ENCODE measurements around the gene C17orf114.
"Not testable (repeated sequence)": the region's sequence is repeated elsewhere in the genome, so short reads cannot be mapped to it uniquely, and the experiment has no call there.

The C17orf114 gene

DNA sequence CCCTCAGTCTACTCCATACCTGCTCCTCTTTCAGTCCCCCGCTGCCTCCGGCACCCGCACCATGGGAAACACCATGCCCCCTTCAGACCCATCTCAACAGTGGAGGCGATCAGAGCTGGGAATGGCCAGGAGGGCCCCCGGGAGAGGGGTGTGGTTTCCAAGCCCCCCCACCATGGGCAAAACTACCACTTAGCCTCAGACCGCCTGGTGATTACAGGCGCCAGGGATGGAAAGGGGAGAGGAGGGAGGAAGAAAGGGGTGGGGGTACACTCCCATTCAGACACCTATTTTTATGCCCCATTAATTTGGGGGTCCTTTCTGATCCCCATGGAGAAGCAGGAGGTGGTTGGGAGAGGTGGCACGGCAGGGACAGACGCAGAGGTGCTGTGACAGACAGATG, at the start of gene C17orf114:
Gene C17orf114, minus strand, starts transcription at position 101 of the 400 bp plus-strand sequence.
- no peak for DNase-seq (ENCODE audit: low spot score)

DNA sequence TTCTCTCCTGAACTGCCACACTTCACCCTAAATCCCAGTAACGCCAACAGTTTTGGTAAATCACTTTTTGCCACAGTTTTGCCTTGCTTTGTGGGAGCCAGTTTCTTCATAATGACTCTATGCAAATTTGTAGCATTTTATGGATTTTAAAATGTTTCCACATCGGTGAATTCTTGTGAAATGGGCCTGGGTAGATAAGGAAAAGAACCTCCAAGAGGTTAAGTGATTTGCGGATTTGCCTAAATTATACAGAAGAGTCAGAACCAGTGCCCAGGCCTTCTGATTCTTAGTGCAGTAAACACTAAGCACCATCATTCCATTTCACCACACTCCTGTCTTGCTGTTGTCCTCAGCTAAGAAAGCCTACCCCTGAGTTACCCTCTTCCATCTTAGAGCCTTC, 49.0 kb upstream of the C17orf114 start:
- DNase-seq (ENCODE audit: low spot score), result no peak

DNA sequence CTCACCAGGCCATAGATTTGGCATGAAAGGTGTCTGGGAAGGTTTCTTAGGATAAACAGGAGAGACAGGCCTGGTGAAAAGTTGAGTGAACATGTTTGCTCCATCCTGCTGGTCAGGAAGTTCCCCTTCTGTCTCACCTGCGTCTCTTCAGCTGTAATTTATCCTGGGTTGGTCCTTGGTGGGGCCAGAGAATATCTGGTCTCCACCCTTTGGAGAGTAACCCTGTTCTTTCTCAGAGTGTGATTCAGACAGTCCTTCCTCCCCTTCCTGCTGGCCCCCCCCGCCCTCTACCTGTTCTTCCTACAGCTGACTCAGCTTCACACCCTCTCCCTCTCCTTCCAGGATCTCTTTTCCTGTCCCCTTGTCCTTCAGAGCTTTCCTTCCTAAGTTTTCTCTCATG, 48.1 kb upstream of the C17orf114 start:
- DNase-seq (ENCODE audit: low spot score), result no peak

DNA sequence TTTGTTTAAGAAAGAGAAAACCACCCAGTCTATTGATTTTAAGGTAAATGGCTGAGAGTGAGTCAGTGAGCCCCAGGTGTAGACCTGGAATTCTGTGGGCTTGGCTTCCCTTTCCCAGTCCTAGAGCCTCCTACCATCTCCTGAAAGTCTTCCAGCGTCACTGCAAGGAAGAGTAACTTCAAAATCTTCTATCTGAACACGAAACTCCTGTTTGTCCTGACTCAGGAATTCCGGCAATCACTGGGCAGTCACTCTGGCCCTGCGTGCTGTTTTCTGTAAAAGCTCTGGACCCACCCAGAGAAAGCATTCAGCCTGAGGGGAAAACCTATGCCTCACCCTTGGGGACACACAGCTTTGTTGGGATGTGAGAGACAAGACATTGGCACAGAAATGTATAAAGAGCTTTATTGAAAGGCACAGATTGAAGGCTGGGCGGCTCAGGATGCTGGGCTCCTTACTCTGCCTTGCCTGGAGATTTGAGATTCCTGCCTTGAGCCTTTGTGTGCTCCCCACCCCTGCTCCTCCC, 46.9 kb upstream of the C17orf114 start:
- DNase-seq (ENCODE audit: low spot score), result no peak

DNA sequence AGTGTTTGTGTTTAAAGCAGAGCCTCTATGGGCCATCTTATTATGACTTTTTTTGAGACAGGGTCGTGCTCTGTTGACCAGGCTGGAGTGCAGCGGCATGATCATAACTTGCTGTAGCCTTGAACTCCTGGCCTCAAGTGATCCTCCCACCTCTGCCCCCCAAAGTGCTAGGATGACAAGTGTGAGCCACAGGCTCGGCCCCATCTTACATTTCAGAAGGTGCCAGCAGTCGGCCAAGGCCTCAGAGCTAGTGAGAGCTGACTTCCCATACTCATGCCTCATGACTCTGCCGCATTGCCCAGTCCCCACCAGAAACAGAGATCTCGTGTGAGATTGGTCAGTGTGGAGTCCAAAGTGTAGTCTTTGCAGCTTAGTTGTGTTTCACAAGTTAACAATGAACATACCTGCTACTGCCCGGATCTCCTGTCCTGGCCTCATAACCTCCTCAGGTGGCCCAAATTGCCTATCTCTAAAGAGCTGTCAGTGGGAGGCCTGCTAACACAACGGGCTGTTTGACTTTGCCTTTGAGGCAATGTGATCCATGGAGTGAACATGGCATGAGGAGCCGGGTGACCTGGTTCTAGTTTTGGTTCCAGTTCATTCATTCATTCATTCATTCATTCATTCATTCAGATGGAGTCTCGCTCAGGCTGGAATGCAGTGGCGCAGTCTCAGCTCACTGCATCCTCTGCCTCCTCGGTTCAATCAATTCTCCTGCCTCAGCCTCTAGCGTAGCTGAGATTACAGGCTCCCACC, 44.7 kb upstream of the C17orf114 start:
- no peak for DNase-seq (ENCODE audit: low spot score)

DNA sequence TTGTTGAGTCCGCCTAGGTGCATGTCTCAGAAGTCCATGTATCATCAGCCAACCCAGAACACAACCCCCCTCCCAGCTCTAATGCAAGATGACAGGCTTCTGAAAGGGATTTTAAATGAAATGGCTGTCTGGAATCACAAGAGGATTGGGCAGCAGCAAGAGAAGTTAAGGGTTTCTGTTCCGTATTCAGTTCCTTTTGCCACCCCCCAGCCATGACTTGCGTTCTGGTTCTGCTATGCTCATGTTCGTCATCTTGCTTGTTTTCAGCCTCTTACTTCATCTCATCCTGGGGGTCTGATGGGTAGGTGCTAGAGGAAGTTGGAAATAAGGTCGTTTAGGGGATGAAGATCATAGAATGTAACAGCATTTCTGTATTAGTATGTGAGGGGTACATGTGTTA, 43.0 kb upstream of the C17orf114 start:
- DNase-seq (ENCODE audit: low spot score), result no peak

DNA sequence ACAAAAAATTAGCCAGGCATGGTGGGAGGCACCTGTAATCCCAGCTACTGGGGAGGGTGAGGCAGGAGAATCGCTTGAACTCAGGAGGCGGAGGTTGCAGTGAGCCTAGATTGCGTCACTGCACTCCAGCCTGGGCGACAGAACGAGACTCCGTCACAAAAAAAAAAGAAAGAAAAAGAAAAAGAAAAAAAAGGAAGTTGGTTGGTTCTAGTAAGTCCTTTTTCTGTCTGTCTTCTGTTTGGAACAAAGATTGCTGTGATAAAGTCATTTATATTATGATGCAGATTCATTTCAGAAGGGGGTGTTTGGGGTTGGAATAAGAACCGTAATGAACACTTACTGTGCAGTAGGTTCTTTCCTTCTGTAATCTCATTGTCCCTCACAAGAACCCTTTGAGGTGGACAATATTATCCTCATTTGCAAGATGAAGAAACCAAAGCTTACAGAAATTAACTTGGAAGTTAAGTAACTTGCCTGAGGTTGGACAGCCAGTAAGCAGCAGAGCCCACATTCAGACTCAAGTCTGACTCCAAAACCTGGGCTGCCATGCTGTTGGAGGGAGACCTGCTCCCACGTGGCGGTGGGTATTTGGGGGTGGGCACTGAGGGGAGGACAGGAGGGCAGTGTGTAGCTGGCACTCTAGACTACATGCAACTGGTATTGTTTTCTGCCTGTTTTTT, 41.3 kb upstream of the C17orf114 start:
- no peak for DNase-seq (ENCODE audit: low spot score)

DNA sequence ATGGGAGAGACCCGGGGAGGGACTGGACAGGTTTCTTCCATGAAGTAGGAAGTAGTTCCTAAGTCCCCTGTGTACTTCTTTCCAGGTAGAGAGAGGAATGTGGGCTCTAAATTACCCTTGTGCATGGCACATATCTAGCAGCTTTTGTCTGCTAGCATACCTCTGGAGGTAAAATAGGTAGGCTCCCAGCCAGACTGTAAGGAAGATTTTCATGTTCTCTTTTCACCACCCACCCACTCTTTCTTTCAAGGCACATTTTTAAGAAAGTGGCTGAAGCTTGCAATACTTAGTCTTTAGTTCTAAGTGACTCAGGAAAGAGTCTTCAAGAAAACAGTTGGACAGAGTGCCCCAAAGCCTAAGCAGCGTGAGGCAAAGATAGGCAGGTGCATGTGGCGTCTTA, 40.2 kb upstream of the C17orf114 start:
- DNase-seq (ENCODE audit: low spot score), result no peak

DNA sequence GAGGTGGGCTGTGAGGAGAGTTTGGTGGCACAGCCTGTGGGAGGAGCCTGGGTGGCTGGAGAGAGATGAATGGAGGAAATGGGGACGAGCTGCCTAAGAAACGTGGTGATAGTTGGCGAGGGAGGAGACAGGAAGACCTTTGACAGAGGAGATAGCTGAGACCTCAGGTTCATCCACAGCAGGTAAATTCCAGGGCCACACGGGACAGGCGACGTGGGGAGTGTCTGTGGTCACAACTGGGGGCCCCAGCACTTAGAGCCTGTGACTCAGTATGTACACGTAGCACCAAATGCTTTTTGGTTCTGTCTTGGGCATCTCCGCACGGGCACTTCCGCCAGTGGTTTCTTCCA, 38.7 kb upstream of the C17orf114 start:
- no peak for DNase-seq (ENCODE audit: low spot score)

DNA sequence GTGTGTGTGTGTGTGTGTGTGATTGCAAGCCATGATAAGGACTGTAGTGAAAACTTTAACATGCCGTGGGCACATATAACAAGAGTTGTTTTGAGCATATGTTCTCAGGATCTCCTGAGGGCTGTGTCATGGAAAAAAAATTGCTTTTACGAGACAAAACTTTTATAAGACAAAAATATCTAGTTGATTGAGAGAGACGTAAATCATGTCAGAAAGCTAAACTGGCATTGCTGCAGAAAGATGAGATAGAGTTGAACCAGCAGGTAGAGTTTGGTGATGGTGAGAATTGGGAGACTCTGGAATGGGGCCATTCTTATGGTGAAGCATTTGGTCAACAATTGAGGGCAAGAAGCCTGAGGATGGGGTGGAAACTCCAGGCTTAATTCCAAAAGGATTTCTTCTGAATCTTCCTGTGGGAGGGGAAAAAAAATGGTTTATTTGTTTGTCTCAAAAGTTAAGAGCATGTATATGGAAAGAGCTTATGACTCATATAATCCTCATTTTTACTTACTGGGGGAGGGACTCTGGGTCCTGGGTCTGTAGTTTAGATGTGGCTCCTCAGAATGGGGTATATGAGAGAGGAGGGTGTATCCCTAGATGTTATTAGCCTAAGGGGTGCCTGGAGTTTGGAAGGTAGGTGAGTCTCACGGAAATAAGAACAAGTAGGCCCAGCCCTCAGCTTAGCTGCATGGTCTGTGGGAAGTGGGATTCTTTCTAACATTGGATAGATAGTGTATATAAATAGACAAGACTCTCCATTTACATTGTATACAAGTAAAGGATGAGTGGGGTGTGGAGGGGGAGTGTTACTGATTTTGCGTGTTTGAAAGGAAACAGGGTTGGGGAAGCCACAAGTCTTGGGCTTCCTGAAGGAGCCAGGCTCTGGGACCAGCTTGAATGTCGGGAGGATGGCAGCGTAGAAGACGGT, 38.1 kb upstream of the C17orf114 start:
- DNase-seq (ENCODE audit: low spot score), result no peak

DNA sequence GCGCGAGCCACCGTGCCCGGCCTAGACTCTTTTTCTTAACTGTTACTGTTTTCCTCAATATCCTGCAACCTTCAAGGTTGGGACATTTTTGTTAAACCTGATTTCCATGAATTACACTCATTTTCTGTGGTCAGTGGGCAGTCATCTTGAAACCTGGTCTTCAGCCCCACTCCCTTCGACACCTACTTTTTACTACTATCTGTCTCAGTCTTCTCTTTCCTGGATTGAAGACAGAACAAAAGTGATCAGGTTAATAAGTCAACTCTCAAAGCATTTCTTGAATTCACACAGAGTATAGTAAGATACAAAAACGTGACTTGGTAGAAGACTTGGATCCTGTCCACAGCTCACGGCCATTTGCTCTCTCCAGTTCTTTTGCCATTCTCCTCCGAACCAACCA, 37.1 kb upstream of the C17orf114 start:
- DNase-seq (ENCODE audit: low spot score), result no peak

DNA sequence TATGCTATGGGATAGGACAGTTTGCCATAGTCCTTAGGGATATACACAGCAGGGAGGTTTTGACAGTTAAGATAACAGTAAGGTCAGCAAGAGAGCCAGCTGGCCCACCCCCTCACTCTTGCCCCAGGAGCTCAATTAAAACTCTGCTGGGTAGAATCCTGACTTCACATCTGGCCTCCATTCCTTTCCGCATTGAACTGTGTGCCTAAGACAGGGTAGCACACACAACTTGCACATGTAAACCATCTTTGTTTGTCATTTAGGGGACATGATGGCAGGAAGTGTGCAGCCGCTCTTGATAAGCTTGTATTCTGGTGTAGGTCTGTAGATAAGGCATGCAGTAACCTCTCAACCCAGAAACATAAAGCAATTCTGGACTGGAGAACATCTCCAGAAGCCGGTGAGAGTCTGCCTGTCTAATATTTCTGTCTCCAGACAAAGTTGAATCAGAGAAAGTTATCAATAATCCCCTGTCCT, 36.2 kb upstream of the C17orf114 start:
- DNase-seq (ENCODE audit: low spot score), result no peak

DNA sequence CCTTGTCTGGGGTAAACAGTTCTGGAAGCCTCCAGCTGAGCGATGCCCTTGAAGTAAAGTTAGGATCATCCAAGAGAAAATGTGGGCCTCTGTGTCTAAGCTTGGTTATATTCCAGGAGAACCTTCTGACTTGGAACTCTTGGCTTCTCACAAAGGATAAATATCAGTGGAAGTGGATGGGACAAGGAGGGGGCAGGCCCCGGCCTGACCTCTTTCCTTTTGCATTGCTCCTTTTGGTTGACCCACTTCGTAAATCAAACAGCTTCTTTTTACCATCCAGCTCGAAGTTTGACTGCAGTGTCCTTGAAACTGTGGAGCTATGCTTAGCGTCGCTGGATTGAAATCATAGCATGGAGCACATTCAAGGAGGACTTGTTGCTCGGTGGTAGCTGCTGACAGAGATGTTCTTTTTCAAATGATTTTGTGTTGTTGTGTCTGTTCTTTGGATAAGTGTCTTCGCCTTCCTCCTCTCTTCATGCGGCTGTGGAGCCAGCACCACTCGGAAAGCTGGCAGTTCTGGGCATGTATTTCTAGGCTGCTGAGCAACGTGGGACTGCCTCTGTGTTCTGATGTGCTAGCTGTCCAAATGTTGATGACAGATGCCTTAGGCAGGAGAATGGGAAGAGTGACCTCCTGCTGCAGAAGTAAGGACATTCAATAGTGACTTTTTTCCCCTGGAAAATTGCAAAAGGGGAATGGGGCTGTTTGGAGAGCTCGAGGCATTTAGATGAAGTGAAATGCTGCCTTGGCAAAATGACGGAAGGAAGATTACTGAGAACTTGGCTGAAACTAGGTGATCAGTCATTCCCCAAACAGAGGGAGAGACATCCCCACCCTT, 35.6 kb upstream of the C17orf114 start:
- DNase-seq (ENCODE audit: low spot score), result no peak

DNA sequence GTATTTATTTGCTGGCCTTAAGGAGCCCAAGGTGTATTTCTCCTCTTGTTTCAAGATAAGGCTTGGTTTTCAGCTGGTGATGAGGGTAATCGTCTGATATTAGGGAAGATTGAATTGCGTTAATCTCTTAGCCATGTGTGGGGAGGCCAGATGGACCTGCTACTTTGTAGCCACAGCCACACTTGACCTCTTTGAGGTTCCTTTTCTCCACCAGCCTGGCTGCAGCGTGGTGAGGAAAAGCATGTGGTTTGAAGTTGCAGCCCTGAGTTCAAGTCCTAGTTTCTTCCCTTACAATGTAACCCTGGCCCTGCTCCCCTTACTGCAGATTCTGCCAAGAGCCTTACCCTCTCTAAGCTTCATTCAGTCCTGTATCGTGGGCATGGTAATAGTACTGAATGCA, 34.1 kb upstream of the C17orf114 start:
- DNase-seq (ENCODE audit: low spot score), result no peak

DNA sequence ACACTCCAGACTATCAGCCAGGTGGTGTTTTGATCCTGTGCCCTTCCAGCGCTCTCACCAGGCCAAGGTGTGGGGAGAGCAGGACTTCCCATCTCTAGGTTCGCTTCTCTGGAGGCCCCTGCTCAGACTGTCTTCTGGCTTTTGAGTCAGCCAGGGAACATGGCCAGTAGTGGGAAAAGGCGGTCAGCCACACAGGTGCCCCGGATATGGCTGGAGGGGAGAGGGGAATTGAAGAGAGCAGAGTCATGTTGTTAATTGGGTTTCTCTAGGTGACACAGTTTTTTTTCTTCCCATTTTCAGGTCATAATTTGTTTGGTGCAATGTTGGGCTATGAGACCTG, 32.5 kb upstream of the C17orf114 start:
- DNase-seq (ENCODE audit: low spot score), result no peak

DNA sequence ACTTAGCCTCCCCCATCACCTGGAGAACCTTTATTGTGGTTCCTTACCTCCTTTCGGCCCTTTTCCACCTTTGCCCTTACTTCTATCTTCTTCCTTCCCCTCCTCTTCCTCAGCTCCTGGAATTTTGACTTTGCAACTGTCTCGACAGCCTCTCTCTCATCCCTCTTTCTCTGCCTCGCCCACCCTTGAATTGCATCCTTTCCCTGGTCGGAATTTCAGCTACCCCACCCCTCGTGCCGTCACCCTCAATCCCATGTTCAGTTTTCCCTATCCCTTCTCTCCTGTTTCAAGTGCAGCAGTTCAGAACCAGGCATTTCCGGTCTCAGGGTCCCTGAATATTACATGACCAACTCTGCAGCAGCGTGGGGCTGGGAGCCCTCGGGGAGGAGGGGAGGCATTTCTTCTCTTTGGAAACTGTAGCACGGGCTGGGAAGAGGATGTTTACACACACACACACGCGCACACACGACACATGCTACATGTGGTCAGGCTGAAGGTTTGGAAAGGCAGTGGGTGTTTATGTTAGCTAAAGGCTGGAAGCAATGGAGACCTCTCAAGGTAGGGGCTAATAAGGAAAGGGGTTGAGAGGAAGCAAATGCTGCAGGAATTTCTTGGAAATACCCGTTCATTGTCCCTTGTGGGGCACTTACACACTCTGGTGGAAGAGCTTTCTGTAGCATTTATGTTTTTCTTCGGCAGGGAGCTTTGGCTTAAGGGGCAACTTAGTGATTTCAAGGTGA, 32.0 kb upstream of the C17orf114 start:
- DNase-seq (ENCODE audit: low spot score), result no peak

DNA sequence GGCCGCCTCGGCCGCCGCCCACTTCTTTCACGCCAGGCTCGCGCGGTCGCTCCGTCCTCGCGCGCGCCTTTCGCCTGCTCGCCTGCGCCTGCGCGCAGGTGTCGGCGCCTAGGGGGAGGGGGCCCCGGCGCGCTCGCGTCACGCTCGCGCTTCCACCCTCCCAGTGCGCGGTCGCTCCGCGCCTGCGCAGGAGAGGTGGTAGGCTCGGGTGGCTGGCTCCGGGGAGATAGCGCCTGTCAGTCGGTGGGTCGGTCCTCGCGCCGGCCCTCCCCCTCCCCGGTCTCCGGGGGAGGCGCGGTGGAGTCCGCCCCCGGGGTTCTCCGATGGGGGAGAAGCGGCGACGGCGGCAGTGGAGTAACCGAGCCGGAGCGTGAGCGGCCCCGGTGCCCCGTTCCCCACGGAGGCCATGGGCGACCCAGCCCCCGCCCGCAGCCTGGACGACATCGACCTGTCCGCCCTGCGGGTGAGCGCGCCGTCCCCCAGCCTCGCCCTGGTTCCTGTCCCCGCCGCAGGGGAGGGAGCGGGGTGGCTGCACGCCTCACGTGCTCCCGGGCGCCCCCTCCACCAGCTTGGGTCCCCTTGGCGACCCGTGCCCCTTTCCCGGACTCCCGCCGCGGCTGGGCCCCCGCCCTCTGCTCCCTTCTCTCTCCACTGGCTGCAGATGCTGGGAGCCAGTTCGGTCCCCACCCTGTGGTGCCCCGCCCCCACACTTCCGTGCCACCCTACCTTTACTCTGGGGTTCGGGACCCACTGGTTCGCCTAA, 31.2 kb upstream of the C17orf114 start, which contains the start of gene MINK1:
Gene MINK1, plus strand, starts transcription at position 163 of the 763 bp plus-strand sequence. Its CDS starts 244 bp downstream, at position 407.
- DNase-seq (ENCODE audit: low spot score), result peak; percentile 96

DNA sequence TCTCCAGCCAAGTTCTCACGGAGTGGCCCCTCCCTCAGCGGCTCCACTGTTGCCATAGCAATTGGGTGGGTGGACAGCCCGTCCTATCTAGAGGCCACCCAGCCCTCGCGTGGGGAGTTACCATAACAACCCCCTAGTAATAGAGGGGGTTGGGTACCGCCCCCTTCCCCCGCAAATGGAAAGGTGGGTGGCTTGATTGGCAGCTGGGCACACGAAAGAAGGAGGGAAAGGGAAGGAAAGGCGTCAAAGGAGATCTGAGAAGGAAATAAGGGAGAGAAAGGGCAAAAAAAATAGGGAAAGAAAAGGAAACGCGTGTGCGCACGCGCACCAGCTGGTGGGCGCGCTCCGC, 30.7 kb upstream of the C17orf114 start:
- DNase-seq (ENCODE audit: low spot score), result not testable (repeated sequence)

DNA sequence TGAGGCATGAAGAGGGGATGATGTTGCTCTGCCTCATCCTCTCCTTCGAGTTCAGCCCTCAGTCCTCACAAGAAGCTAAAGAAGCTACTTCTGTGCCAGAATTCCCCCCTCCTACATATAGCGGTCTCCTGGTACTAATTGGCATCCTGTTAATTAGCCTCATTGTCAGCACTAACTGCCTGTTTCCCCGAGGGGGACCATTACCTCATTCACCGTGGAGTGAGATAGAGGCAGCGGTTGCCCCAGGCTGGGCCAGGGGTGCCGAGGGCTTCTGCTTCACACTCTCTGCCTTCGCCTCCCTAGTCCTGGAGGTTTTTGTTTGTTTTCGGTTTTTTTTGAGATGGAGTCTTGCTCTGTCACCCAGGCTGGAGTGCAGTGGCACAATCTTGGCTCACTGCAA, 25.3 kb upstream of the C17orf114 start:
- no peak for DNase-seq (ENCODE audit: low spot score)

All from D341Med (cell line).